Activated T-cell treated with anti-CD3 and anti-CD28 coated beads, Interleukin-2, amount 50 U/mL, for 72 hours (primary cell): ENCODE data around the gene KRT37. TPM values are rescaled to one million over a fixed set of nuclear protein-coding genes. Genes with fewer than 3 reads are reported as not detected.

ENCODE experiments used
- total RNA-seq, 2 donors: library from RNA; stranded (reverse); gene quantifications; one replicate each; pipeline ENCODE4 v1.2.3, GENCODE V29; 2022

The KRT37 gene
- total RNA-seq, 2 donors from 2014 or later: not detected

Other genes starting within 250 kb of the KRT37 start
- not detected for gene KRTAP4-2, start 246.4 kb downstream of the KRT37 start, total RNA-seq
- not detected for gene KRTAP4-1, start 239.7 kb downstream of the KRT37 start, total RNA-seq
- not detected for gene KRTAP9-1, start 234.7 kb downstream of the KRT37 start, total RNA-seq
- gene KRTAP9-2, start 197.9 kb downstream of the KRT37 start, total RNA-seq: not detected
- gene KRTAP9-3, start 192.1 kb downstream of the KRT37 start, total RNA-seq: not detected
- not detected for gene KRTAP9-8, start 186.6 kb downstream of the KRT37 start, total RNA-seq
- not detected for gene KRTAP9-4, start 174.9 kb downstream of the KRT37 start, total RNA-seq
- gene KRTAP9-9, start 169.2 kb downstream of the KRT37 start, total RNA-seq: not detected
- not detected for gene KRTAP9-6, start 159.2 kb downstream of the KRT37 start, total RNA-seq
- gene KRTAP9-7, start 148.9 kb downstream of the KRT37 start, total RNA-seq: not detected
- not detected for gene KRTAP29-1, start 121.7 kb downstream of the KRT37 start, total RNA-seq
- gene KRTAP16-1, start 115.3 kb downstream of the KRT37 start, total RNA-seq: not detected
- not detected for gene KRTAP17-1, start 108.9 kb downstream of the KRT37 start, total RNA-seq
- gene KRT33A, start 73.8 kb downstream of the KRT37 start, total RNA-seq: not detected
- gene KRT33B, start 54.8 kb downstream of the KRT37 start, total RNA-seq: not detected
- gene KRT34, start 42.3 kb downstream of the KRT37 start, total RNA-seq: not detected
- gene KRT31, start 27.0 kb downstream of the KRT37 start, total RNA-seq: not detected
- not detected for gene KRT38, start 16.4 kb upstream of the KRT37 start, total RNA-seq
- gene KRT32, start 42.8 kb upstream of the KRT37 start, total RNA-seq: not detected
- gene KRT35, start 56.6 kb upstream of the KRT37 start, total RNA-seq: not detected
- gene KRT36, start 65.3 kb upstream of the KRT37 start, total RNA-seq: not detected
- gene KRT13, start 81.0 kb upstream of the KRT37 start, total RNA-seq: not detected
- gene KRT15, start 94.3 kb upstream of the KRT37 start, total RNA-seq: not detected
- not detected for gene KRT19, start 103.7 kb upstream of the KRT37 start, total RNA-seq
- gene KRT9, start 147.5 kb upstream of the KRT37 start, total RNA-seq: not detected
- gene KRT14, start 162.3 kb upstream of the KRT37 start, total RNA-seq: not detected
- gene KRT16, start 188.2 kb upstream of the KRT37 start, total RNA-seq: not detected
- under 1 TPM in 1 of 2 donors, not detected in 1; 0.63 TPM for gene KRT17, start 200.0 kb upstream of the KRT37 start, total RNA-seq